ENCODE results near the gene MED29. TPM values are rescaled to one million over a fixed set of nuclear protein-coding genes. Genes with fewer than 3 reads are reported as not detected.

The MED29 gene
- total and polyA plus RNA-seq, 2 of the 13 experiments (the other 11 are each of a cell fraction or from before 2014, with no cell fraction given): 14.0 to 19.7 TPM

- BruUV-seq (replicated peaks): no TSS peak
- H3K9me3 ChIP-seq (ENCODE audit: low read length): no peaks in the 10 kb centered on the region
- ChIA-PET POLR2A (interaction anchor here (0.9 to 2.3 kb wide), 8 partner anchors 10 to 33 kb away, joined by 3 to 123 read pairs (median 29); partner anchors contain the start of genes MED29, PAF1 and RPS16), CTCF (ENCODE audit: low intra/inter-chr PET ratio, low total read pairs) (interaction anchor here (5.1 kb wide), 1 partner anchor 13 kb away, joined by 127 read pairs; no protein-coding TSS in a partner anchor)
- peaks cover 39% of the 10 kb centered on the region for H3K79me2 ChIP-seq (ENCODE audit: insufficient read depth, low read length)
- peak overlapping the region; percentile 70 to 98 (median 97) for H3K4me3 ChIP-seq (replicated peaks in 1 of 3; ENCODE audit: insufficient read depth in 1 of 3, low read depth in 2 of 3, low read length in 3 of 3)
- peak overlapping the region; percentile 96 for H3K4me2 ChIP-seq (ENCODE audit: low read depth, low read length)
- peaks cover 20% of the 10 kb centered on the region; the same call in 1 of the 2 replicates for H4K20me1 ChIP-seq (ENCODE audit: insufficient read depth, low read length)
- TF ChIP-seq ZNF253 (CRISPR knock-in tag; IDR thresholded peaks at IDR 0.05; ENCODE audit: borderline replicate concordance) (no peak), CENPBD1 (CRISPR knock-in tag; IDR thresholded peaks at IDR 0.05; ENCODE audit: borderline replicate concordance, low read depth) (no peak), FOXC1 (CRISPR knock-in tag; IDR thresholded peaks at IDR 0.05; ENCODE audit: borderline replicate concordance) (0 out of 2 replicates have a peak, but pooled peaks have one; percentile 28), ZNF557 (CRISPR knock-in tag; IDR thresholded peaks at IDR 0.05) (0 out of 2 replicates have a peak, but pooled peaks have one; percentile 9), ZNF317 (CRISPR knock-in tag; IDR thresholded peaks at IDR 0.05) (0 out of 2 replicates have a peak, but pooled peaks have one; percentile 25), MTA1 (CRISPR knock-in tag; IDR thresholded peaks at IDR 0.05; ENCODE audit: borderline replicate concordance) (no peak)
- no peaks in the 10 kb centered on the region; a peak in 1 of 5 replicates for H3K27me3 ChIP-seq (ENCODE audit: control insufficient read depth in 1 of 2, insufficient read depth in 2 of 2, low read length in 2 of 2)
- peak overlapping the region; percentile 83 for H3K9ac ChIP-seq (ENCODE audit: insufficient read depth, low read depth, low read length)
- ATAC-seq (no peak), DNase-seq (ENCODE audit: low spot score) (no peak), FAIRE-seq (no peak)
- WGBS (ENCODE audit: low lambda C conversion rate): 0% methylated on average over 1 of the region's 1 CpG
- peaks cover 54% of the 10 kb centered on the region for H3K4me1 ChIP-seq (ENCODE audit: insufficient read depth, low read length)
- in situ Hi-C loops (cut with HindIII; ENCODE audit: extremely low pct_ligation_motif_present, low pct_unique_long_range_greater_than_20kb) (no loop called here), intact Hi-C loops (cut with micrococcal nuclease; ENCODE audit: unreplicated experiment) (loop anchor here (1.0 to 10.0 kb wide), 5 partner anchors 9 to 288 kb away; partner anchors contain the start of genes EID2B and SAMD4B)
- H2AFZ ChIP-seq (ENCODE audit: low read length): no peak overlapping the region
- H3K36me3 ChIP-seq (replicated peaks in 1 of 2; ENCODE audit: control insufficient read depth in 1 of 2, insufficient read depth in 2 of 2, low read length in 2 of 2): peaks cover 0 to 5% of the 10 kb centered on the region in 2 experiments; a peak in 1 of 5 replicates
- peak overlapping the region; percentile 81 for H3K27ac ChIP-seq (ENCODE audit: extremely low read length, insufficient read depth, low read length)
Observed at GRCh38 chr19:39410831-39411080, 19.6 kb downstream of the MED29 start.

Data from HepG2 (cell line).